Peyer's patch (tissue), 4 donors: ENCODE measurements around the gene ZNRF1. TPM values are rescaled to one million over a fixed set of nuclear protein-coding genes. Genes with fewer than 3 reads are reported as not detected.

Experiments
- DNase-seq, 3 donors: peaks; one replicate each; pipeline ENCODE4 v3.0.0-alpha.2; 2017 to 2019
- H3K27ac ChIP-seq, 4 donors: fragments of 200-600 bp; sonication (generic); one replicate each; pipeline ENCODE4 v1.5.1; 2016 to 2019
- H3K27me3 ChIP-seq, 2 donors: fragments of 200-600 bp; sonication (generic); one replicate each; pipeline ENCODE4 v1.5.1; 2019
- H3K36me3 ChIP-seq, 3 donors: fragments of 200-600 bp; sonication (generic); one replicate each; pipeline ENCODE4 v1.5.1; 2016 to 2019
- H3K4me1 ChIP-seq, 4 donors: fragments of 200-600 bp; sonication (generic); one replicate each; pipeline ENCODE4 v1.5.1; 2016 to 2019
- H3K4me3 ChIP-seq, 4 donors: fragments of 200-600 bp; sonication (generic); 1 replicate in 3 of 4; 2 replicates in 1 of 4; pipeline ENCODE4 v1.5.1; 2016 to 2019; ENCODE audit warnings: mild to moderate bottlenecking in 1 of 4
- H3K9me3 ChIP-seq, 4 donors: fragments of 200-600 bp; sonication (generic); one replicate each; pipeline ENCODE4 v1.5.1; 2016 to 2019; ENCODE audit warnings: mild to moderate bottlenecking in 1 of 4
- POLR2A ChIP-seq, 2 donors: fragments of 450-650 bp; IDR thresholded peaks; one replicate each; pipeline ENCODE4 v1.5.1; 2017; ENCODE audit warnings: antibody characterized with exemption in 2 of 2, mild to moderate bottlenecking in 2 of 2, moderate library complexity in 2 of 2
- total RNA-seq, 4 donors: library from RNA; depleted of rRNA; stranded (reverse); fragments of >200 nt; gene quantifications; one replicate each; pipeline ENCODE4 v1.1.0, GENCODE V29; 2016
- TF ChIP-seq, protein P1 (sequence below), 6 experiments: fragments of 450-650 bp in 4 of 6; fragments of 200-600 bp in 2 of 6; sonication (generic) in 1 of 6; IDR thresholded peaks; one replicate each; pipeline ENCODE4 v1.5.1; 2017 to 2019; ENCODE audit warnings: antibody characterized with exemption in 6 of 6, mild to moderate bottlenecking in 3 of 6, moderate library complexity in 1 of 6

Gene ZNRF1
- total RNA-seq, 4 donors from 2014 or later: 10.7 to 32.7 (median 16.4) TPM

DNA sequence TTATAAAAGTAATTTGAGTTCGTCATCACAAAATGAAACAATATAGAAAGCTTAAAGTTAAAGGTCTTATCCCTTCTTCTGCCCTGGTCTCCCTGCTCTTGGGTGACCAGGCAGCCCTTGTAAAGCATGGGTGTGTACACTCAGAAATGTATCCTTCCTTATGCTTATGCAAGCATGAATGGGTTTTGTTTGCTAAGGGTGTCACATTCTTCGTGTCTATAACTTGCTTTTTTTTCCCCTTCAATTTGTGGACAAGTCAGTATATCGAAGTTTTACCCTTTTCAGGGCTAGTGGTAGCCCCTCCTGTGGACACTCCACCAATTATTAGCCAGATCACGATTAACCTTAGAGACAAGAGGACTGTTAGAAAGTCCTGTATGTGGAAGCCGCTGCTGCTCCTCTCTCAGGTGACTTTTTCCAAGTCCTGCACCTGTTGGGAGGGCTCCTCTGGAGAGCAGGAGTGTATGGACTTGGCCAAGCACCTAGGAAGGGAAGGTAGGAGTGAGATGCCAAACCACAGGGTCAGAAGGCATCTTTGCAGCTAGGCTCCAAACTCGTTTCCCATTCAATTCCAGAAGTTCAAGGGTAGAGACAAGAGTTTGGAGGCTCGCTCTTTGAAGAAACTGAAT lies 66.8 kb downstream of the ZNRF1 start:
- TF ChIP-seq, protein P1, sequence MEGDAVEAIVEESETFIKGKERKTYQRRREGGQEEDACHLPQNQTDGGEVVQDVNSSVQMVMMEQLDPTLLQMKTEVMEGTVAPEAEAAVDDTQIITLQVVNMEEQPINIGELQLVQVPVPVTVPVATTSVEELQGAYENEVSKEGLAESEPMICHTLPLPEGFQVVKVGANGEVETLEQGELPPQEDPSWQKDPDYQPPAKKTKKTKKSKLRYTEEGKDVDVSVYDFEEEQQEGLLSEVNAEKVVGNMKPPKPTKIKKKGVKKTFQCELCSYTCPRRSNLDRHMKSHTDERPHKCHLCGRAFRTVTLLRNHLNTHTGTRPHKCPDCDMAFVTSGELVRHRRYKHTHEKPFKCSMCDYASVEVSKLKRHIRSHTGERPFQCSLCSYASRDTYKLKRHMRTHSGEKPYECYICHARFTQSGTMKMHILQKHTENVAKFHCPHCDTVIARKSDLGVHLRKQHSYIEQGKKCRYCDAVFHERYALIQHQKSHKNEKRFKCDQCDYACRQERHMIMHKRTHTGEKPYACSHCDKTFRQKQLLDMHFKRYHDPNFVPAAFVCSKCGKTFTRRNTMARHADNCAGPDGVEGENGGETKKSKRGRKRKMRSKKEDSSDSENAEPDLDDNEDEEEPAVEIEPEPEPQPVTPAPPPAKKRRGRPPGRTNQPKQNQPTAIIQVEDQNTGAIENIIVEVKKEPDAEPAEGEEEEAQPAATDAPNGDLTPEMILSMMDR (IDR thresholded peaks at IDR 0.05): no peak
- no peak for TF ChIP-seq POLR2A (IDR thresholded peaks at IDR 0.05)
- DNase-seq: peak in 1 of 3 donors; percentile 58
- peak overlapping the region in 1 of 4 donors; percentile 12 for H3K4me3 ChIP-seq
- no peaks in the 10 kb centered on the region for H3K9me3 ChIP-seq
- H3K4me1 ChIP-seq: peaks cover 0 to 37% (median 6%) of the 10 kb centered on the region in 4 donors
- no peaks in the 10 kb centered on the region for H3K36me3 ChIP-seq
- H3K27me3 ChIP-seq: no peaks in the 10 kb centered on the region
- H3K27ac ChIP-seq: peak overlapping the region in 3 of 4 donors; percentile 76 to 93 (median 91)

DNA sequence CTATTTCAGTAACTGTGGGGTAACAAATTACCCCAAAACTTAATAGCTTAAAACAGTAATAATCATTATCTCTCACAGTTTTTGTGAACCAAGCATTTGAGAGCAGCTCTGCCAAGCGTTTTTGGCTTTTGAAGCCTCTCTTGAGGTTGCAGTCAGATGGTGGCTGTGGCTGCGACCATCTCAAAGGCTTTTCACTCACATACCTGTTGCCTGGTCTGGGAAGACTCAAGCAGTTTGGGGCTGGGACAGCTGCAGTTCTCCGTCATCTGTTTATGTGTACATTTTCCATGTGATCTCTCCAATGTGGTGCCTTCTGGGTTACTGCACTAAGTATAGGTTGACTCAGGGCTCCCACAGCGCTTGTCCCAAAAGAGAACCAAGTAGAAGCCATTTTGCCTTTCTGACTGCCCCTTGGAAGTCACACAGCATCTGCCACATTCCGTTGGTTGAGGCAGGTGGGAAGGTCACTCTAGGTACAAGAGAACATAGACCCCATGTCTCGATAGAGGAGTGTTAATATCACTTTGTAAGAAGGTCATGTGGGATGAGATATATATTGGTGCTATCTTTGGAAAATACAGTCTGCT lies 68.1 kb downstream of the ZNRF1 start:
- no peaks in the 10 kb centered on the region for H3K27me3 ChIP-seq
- H3K4me3 ChIP-seq: no peak overlapping the region
- DNase-seq: no peak
- peaks cover 0 to 37% (median 6%) of the 10 kb centered on the region in 4 donors for H3K4me1 ChIP-seq
- peak overlapping the region in 2 of 4 donors; percentile 6 to 93 for H3K27ac ChIP-seq
- TF ChIP-seq POLR2A (IDR thresholded peaks at IDR 0.05): no peak
- TF ChIP-seq, protein P1 (IDR thresholded peaks at IDR 0.05): no peak
- no peaks in the 10 kb centered on the region for H3K9me3 ChIP-seq
- no peaks in the 10 kb centered on the region for H3K36me3 ChIP-seq

DNA sequence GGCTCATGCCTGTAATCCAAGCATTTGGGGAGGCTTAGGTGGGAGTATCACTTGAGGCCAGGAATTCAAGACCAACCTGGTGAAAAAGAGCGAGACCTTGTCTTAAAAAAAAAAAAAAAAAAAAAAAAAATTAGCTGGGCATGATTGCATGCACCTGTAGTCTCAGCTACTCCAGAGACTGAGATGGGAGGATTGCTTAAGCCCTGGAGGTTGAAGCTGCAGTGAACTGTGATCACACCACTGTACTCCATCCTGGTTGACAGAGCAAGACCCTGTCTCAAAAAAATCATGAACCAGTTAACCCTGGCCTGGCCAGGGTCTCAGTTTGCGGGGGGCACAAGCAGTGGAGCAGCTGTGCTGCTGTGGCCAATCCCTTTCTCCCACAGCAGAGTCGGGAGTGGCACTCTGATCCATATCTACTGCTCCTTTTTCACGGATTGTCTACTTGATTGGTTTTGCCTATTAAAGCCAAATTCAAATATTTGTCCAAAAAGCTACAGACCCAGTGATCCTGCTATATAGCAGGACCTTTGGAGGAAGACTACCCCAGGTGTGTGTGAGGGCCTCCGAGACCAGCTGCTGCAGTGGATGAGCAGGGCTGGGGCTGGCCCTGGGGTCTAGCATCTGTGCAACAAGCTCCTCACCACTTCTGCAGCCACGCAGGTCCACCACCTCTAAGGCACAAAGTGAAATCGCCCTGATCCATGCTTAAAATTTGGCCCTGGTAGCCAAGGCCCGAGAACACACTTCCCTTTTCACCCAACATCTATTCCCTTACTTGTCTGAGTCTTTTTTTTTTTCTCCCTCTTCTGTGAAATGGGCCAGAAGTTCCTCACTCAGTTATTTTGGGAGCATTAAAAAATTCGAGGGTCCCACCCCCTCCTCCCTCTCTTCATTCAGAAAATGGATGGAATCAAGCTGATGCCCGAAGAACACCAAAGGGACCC lies 69.5 kb downstream of the ZNRF1 start:
- H3K27me3 ChIP-seq: no peaks in the 10 kb centered on the region
- H3K4me3 ChIP-seq: no peak overlapping the region
- no peaks in the 10 kb centered on the region for H3K36me3 ChIP-seq
- peaks cover 0 to 32% (median 6%) of the 10 kb centered on the region in 4 donors for H3K4me1 ChIP-seq
- H3K27ac ChIP-seq: no peak overlapping the region
- no peak for TF ChIP-seq POLR2A (IDR thresholded peaks at IDR 0.05)
- TF ChIP-seq, protein P1 (IDR thresholded peaks at IDR 0.05): no peak
- H3K9me3 ChIP-seq: no peaks in the 10 kb centered on the region
- no peak for DNase-seq

DNA sequence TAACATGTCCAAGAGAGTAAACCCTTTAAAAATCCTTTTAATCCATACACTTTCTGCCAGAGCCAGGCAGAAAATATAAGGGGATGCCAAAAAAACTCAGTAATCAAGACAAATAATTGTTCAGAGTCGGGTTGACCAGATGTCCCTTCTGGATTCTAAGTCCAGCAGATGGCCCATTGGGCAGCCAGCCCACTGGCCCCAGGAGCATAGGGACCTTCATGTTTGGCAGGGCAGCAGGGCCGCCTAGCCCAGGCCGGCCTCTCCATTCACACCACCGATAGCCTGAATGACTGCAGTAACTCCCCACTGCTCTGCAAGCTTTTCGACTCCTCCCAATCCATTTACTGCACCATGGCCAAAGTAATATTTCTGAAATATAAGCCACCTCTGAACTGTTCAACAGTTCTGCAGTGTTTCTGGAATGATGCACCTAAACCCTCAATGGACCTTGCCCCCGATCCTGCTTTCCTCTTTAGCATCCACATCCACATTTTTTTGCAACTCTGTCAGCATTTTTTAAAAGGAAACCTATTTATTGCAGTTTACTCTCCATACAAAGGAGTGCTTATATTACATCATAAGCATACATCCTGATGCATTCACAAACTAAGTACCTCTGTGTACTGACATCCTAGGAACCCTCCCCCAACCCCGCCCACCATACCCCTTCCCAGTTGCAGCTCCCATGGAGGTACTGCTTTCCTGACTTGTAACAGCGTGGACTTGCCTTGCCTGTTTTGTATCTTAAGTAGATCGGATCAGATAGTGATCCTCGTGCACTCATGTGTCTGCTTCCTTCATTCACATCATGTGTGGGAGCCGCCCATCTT lies 71.4 kb downstream of the ZNRF1 start:
- Histone ChIP-seq H3K27me3 (no peaks in the 10 kb centered on the region), H3K27ac (peak overlapping the region in 1 of 4 donors; percentile 14), H3K4me3 (no peak overlapping the region), H3K36me3 (no peaks in the 10 kb centered on the region), H3K4me1 (peaks cover 0 to 17% (median 5%) of the 10 kb centered on the region in 4 donors), H3K9me3 (no peaks in the 10 kb centered on the region)
- no peak for DNase-seq
- TF ChIP-seq, protein P1 (IDR thresholded peaks at IDR 0.05): no peak
- no peak for TF ChIP-seq POLR2A (IDR thresholded peaks at IDR 0.05)

DNA sequence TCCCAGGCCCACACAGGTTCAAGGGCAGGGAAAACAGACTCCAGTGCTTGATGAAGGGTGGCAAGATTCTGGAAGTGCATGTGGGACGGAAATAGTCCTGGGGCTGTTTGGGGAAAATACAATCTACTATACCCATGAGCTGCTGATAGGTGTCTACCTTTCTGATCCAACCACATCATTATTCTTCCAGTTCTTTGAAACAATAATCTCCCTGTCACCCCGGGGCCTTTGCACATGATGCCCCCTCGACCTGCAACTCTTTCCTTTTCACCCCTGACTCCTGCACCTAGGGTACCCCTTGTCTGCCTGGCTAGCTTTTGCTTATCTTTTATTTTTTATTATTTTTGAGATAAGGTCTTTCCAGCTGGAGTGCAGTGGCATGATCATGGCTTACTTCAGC lies 72.8 kb downstream of the ZNRF1 start:
- H3K27ac ChIP-seq: no peak overlapping the region
- TF ChIP-seq, protein P1 (IDR thresholded peaks at IDR 0.05): no peak
- no peak for TF ChIP-seq POLR2A (IDR thresholded peaks at IDR 0.05)
- H3K4me1 ChIP-seq: peaks cover 0 to 19% (median 15%) of the 10 kb centered on the region in 4 donors
- H3K36me3 ChIP-seq: no peaks in the 10 kb centered on the region
- no peaks in the 10 kb centered on the region for H3K9me3 ChIP-seq
- H3K27me3 ChIP-seq: no peaks in the 10 kb centered on the region
- DNase-seq: no peak
- H3K4me3 ChIP-seq: no peak overlapping the region
